Tracheal epithelial cell (primary cell): ENCODE measurements around the gene SPTAN1. TPM values are rescaled to one million over a fixed set of nuclear protein-coding genes. Genes with fewer than 3 reads are reported as not detected.

ENCODE experiments used
- total RNA-seq: library from RNA; depleted of rRNA; stranded (reverse); fragments of >200 nt; gene quantifications from 2 replicates; pipeline ENCODE4 v1.2.1, GENCODE V29; 2014

Gene SPTAN1
- total RNA-seq = 137 and 229 TPM in 2 replicates

GRCh38 chr9:128552153-128552743 lies at the start of gene SPTAN1:
SPTAN1 (plus strand) TSS chr9:128552587; CDS start chr9:128566741, 14,154 bp downstream.

GRCh38 chr9:128504485-128505413 lies 47.6 kb upstream of the SPTAN1 start, which contains the start of gene GLE1:
GLE1 (plus strand) TSS chr9:128504719; CDS start chr9:128504806, 87 bp downstream.

GRCh38 chr9:128656416-128657343 lies 104.3 kb downstream of the SPTAN1 start, which contains the start of gene DYNC2I2:
DYNC2I2 (minus strand) TSS chr9:128656847; CDS start chr9:128656726, 121 bp downstream.

Other genes starting within 250 kb of the SPTAN1 start
- gene TRUB2, start 230.1 kb upstream of the SPTAN1 start, total RNA-seq = 14.9 and 21.5 TPM in 2 replicates
- gene COQ4, start 229.7 kb upstream of the SPTAN1 start, total RNA-seq = 31.1 and 31.6 TPM in 2 replicates
- gene SLC27A4, start 212.1 kb upstream of the SPTAN1 start, total RNA-seq = 18.1 and 33.0 TPM in 2 replicates
- gene URM1, start 181.2 kb upstream of the SPTAN1 start, total RNA-seq = 30.5 and 31.3 TPM in 2 replicates
- 19.2 and 68.2 TPM in 2 replicates for gene CERCAM, start 131.7 kb upstream of the SPTAN1 start, total RNA-seq
- 11.9 and 23.9 TPM in 2 replicates for gene ODF2, start 96.6 kb upstream of the SPTAN1 start, total RNA-seq
- gene GLE1, start 47.9 kb upstream of the SPTAN1 start, total RNA-seq = 23.6 and 29.6 TPM in 2 replicates
- gene DYNC2I2, start 104.3 kb downstream of the SPTAN1 start, total RNA-seq = 41.7 and 43.1 TPM in 2 replicates
- 528 and 661 TPM in 2 replicates for gene SET, start 136.6 kb downstream of the SPTAN1 start, total RNA-seq
- 1.7 and 2.1 TPM in 2 replicates for gene PKN3, start 149.9 kb downstream of the SPTAN1 start, total RNA-seq
- 44.3 and 58.0 TPM in 2 replicates for gene ZDHHC12, start 171.5 kb downstream of the SPTAN1 start, total RNA-seq
- gene ZER1, start 219.3 kb downstream of the SPTAN1 start, total RNA-seq = 15.8 and 23.4 TPM in 2 replicates
- 5.5 and 10.7 TPM in 2 replicates for gene TBC1D13, start 234.7 kb downstream of the SPTAN1 start, total RNA-seq